Transverse colon (tissue), 4 donors: ENCODE results near the gene PTGFR.

ENCODE experiments used
- POLR2A ChIP-seq: fragments of 450-650 bp; IDR thresholded peaks from one replicate; pipeline ENCODE4 v1.6.1; 2016; ENCODE audit warnings: antibody characterized with exemption, mild to moderate bottlenecking, moderate library complexity
- POLR2AphosphoS5 ChIP-seq, 3 donors: sonication (generic); formaldehyde crosslinking; IDR thresholded peaks; one replicate each; pipeline ENCODE4 v1.6.1; 2016; ENCODE audit warnings: antibody characterized with exemption in 3 of 3
- TF ChIP-seq, protein P1 (sequence below), 5 experiments: fragments of 200-600 bp in 3 of 5; fragments of 450-650 bp in 2 of 5; sonication (generic) in 3 of 5; IDR thresholded peaks; 1 replicate in 2 of 5; 2 replicates in 3 of 5; pipeline ENCODE4 v1.5.1; 2016 to 2017; ENCODE audit warnings: antibody characterized with exemption in 5 of 5, inconsistent platforms in 3 of 5, mild to moderate bottlenecking in 2 of 5, moderate library complexity in 1 of 5

DNA sequence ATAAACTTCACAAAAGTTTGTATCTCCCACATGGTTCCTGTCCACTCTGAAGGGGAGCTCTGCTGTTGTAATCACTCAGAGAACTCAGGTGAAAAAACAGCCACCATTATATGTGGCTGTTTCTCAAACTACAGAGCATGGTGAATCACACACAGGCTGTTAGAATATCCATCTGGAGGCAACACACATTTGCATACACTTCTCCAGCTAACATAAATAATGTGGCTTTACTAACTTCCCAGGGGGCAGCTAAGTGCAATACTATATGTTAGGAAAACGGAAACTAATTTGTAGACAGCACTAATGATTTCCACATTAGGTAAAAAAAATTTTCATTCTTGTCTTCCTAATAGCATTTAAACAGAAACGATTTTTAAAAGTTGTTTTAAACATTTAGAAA lies 49.3 kb downstream of the PTGFR start:
- TF ChIP-seq POLR2AphosphoS5 (IDR thresholded peaks at IDR 0.05) (no peak), POLR2A (no peak)
- TF ChIP-seq, protein P1, sequence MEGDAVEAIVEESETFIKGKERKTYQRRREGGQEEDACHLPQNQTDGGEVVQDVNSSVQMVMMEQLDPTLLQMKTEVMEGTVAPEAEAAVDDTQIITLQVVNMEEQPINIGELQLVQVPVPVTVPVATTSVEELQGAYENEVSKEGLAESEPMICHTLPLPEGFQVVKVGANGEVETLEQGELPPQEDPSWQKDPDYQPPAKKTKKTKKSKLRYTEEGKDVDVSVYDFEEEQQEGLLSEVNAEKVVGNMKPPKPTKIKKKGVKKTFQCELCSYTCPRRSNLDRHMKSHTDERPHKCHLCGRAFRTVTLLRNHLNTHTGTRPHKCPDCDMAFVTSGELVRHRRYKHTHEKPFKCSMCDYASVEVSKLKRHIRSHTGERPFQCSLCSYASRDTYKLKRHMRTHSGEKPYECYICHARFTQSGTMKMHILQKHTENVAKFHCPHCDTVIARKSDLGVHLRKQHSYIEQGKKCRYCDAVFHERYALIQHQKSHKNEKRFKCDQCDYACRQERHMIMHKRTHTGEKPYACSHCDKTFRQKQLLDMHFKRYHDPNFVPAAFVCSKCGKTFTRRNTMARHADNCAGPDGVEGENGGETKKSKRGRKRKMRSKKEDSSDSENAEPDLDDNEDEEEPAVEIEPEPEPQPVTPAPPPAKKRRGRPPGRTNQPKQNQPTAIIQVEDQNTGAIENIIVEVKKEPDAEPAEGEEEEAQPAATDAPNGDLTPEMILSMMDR (IDR thresholded peaks at IDR 0.05) = no peak
